C4-2B (cell line): Measurements from ENCODE around the gene TPO.

ENCODE experiments used
- ZFX ChIP-seq: fragments of 450-650 bp; IDR thresholded peaks from 2 replicates; pipeline ENCODE4 v1.6.1; 2017
- TF ChIP-seq, protein P1 (sequence below): fragments of 450-650 bp; conservative IDR thresholded peaks from 2 replicates; pipeline ENCODE4 v1.5.1; 2017; ENCODE audit warnings: mild to moderate bottlenecking

- TF ChIP-seq, protein P1, sequence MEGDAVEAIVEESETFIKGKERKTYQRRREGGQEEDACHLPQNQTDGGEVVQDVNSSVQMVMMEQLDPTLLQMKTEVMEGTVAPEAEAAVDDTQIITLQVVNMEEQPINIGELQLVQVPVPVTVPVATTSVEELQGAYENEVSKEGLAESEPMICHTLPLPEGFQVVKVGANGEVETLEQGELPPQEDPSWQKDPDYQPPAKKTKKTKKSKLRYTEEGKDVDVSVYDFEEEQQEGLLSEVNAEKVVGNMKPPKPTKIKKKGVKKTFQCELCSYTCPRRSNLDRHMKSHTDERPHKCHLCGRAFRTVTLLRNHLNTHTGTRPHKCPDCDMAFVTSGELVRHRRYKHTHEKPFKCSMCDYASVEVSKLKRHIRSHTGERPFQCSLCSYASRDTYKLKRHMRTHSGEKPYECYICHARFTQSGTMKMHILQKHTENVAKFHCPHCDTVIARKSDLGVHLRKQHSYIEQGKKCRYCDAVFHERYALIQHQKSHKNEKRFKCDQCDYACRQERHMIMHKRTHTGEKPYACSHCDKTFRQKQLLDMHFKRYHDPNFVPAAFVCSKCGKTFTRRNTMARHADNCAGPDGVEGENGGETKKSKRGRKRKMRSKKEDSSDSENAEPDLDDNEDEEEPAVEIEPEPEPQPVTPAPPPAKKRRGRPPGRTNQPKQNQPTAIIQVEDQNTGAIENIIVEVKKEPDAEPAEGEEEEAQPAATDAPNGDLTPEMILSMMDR = no peak
- no peak for TF ChIP-seq ZFX
Measured at GRCh38 chr2:1556776-1557466, 143.7 kb downstream of the TPO start.
